Stimulated activated naive CD8-positive, alpha-beta T cell treated with anti-CD3 and anti-CD28 coated beads, Interleukin-15, Interleukin-2, amounts not matched to agents 100 ng/mL and 50 ng/mL, for 24 hours (primary cell): ENCODE data around the gene FLVCR1.
"Not testable (repeated sequence)": the region's sequence is repeated elsewhere in the genome, so short reads cannot be mapped to it uniquely, and the experiment has no call there.

Experiments used
- H3K27ac Mint-ChIP-seq: one replicate; pipeline ENCODE4 v1.8.0; 2021; ENCODE audit warnings: mild to moderate bottlenecking, mixed read lengths
- H3K27me3 Mint-ChIP-seq: one replicate; pipeline ENCODE4 v1.8.0; 2021; ENCODE audit warnings: mixed read lengths
- H3K36me3 Mint-ChIP-seq: one replicate; pipeline ENCODE4 v1.8.0; 2021; ENCODE audit warnings: low read depth, mixed read lengths
- H3K4me1 Mint-ChIP-seq: one replicate; pipeline ENCODE4 v1.8.0; 2021; ENCODE audit warnings: low read depth, mixed read lengths
- H3K4me3 Mint-ChIP-seq: one replicate; pipeline ENCODE4 v1.8.0; 2021; ENCODE audit warnings: mild to moderate bottlenecking, mixed read lengths
- H3K9me3 Mint-ChIP-seq: one replicate; pipeline ENCODE4 v1.8.0; 2021; ENCODE audit warnings: mixed read lengths

The FLVCR1 gene

DNA sequence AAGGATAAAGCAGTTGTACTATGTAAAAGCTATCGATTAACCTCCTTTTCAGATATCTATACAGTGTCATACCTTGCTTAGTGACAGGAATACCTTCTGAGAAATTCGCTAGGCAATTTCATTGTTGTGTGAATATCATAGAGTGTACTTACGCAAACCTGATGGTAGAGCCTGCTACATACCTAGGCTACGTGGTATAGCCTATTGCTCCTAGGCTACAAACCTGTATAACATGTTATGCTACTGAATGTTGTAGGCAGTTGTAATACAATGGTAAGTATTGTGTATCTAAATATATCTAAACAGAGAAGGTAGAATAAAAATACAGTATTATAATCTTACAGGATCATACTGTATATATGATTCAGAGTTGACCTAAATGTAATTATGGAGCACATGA, 26.5 kb downstream of the FLVCR1 start:
- Mint-ChIP-seq H3K4me3 (no peak overlapping the region), H3K36me3 (peaks cover 46% of the 10 kb centered on the region), H3K9me3 (no peaks in the 10 kb centered on the region), H3K27ac (no peak overlapping the region), H3K4me1 (no peaks in the 10 kb centered on the region), H3K27me3 (no peaks in the 10 kb centered on the region)

DNA sequence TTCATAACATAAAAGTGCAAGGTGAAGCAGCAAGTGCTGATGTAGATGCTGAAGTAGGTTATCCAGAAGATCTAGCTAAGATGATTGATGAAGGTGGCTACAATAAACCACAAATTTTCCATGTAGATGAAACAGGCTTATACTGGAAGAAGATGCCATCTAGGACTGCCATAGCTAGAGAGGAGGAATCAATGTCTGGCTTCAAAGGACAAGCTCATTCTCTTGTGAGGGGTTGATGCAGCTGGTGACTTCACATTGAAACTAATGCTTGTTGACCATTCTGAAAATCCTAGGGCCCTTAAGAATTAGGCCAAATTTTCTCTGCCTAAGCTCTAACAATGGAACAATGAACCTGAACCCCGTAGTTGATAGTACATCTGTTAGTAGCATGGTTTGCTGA, 34.0 kb downstream of the FLVCR1 start:
- H3K27me3 Mint-ChIP-seq, result no peaks in the 10 kb centered on the region
- peaks cover 82% of the 10 kb centered on the region for H3K36me3 Mint-ChIP-seq

GRCh38 chr1:212899845-212900244, 41.8 kb downstream of the FLVCR1 start:
- no peaks in the 10 kb centered on the region for H3K27me3 Mint-ChIP-seq
- no peak overlapping the region for H3K27ac Mint-ChIP-seq
- H3K9me3 Mint-ChIP-seq, result peaks cover 19% of the 10 kb centered on the region
- no peaks in the 10 kb centered on the region for H3K4me1 Mint-ChIP-seq
- no peak overlapping the region for H3K4me3 Mint-ChIP-seq
- peaks cover 57% of the 10 kb centered on the region for H3K36me3 Mint-ChIP-seq

More for the DNA sequence above, 34.0 kb downstream of the FLVCR1 start:
- H3K9me3 Mint-ChIP-seq, result no peaks in the 10 kb centered on the region
- no peak overlapping the region for H3K4me3 Mint-ChIP-seq
- no peak overlapping the region for H3K27ac Mint-ChIP-seq
- no peaks in the 10 kb centered on the region for H3K4me1 Mint-ChIP-seq

DNA sequence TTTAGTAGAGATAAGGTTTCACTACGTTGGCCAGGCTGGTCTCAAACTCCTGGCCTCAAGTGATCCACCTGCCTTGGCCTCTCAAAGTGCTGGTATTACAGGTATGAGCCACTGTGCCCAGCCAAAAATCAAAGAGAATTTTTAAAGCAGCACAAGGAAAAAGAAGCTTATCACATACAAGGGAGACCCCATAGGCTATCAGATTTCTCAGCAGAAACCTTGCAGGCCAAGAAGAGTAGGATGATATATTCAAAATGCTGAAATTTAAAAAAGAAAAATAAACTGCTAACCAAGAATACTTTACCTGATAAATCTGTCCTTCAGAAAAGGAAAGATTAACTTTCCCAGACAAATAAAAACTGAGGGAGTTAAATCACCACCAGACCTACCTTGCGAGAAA, 43.2 kb downstream of the FLVCR1 start:
- no peaks in the 10 kb centered on the region for H3K27me3 Mint-ChIP-seq
- H3K4me3 Mint-ChIP-seq, result no peak overlapping the region
- no peak overlapping the region for H3K27ac Mint-ChIP-seq
- H3K9me3 Mint-ChIP-seq, result peaks cover 19% of the 10 kb centered on the region
- H3K4me1 Mint-ChIP-seq, result no peaks in the 10 kb centered on the region
- peaks cover 42% of the 10 kb centered on the region for H3K36me3 Mint-ChIP-seq

GRCh38 chr1:212902054-212902453, 44.0 kb downstream of the FLVCR1 start:
- H3K27ac Mint-ChIP-seq, result no peak overlapping the region
- no peaks in the 10 kb centered on the region for H3K4me1 Mint-ChIP-seq
- H3K4me3 Mint-ChIP-seq, result no peak overlapping the region
- peaks cover 19% of the 10 kb centered on the region for H3K9me3 Mint-ChIP-seq
- no peaks in the 10 kb centered on the region for H3K27me3 Mint-ChIP-seq
- peaks cover 39% of the 10 kb centered on the region for H3K36me3 Mint-ChIP-seq

GRCh38 chr1:212903664-212904063, 45.6 kb downstream of the FLVCR1 start:
- H3K27ac Mint-ChIP-seq, result no peak overlapping the region
- H3K36me3 Mint-ChIP-seq, result peaks cover 25% of the 10 kb centered on the region
- H3K9me3 Mint-ChIP-seq, result peaks cover 19% of the 10 kb centered on the region
- no peaks in the 10 kb centered on the region for H3K4me1 Mint-ChIP-seq
- no peaks in the 10 kb centered on the region for H3K27me3 Mint-ChIP-seq
- no peak overlapping the region for H3K4me3 Mint-ChIP-seq

DNA sequence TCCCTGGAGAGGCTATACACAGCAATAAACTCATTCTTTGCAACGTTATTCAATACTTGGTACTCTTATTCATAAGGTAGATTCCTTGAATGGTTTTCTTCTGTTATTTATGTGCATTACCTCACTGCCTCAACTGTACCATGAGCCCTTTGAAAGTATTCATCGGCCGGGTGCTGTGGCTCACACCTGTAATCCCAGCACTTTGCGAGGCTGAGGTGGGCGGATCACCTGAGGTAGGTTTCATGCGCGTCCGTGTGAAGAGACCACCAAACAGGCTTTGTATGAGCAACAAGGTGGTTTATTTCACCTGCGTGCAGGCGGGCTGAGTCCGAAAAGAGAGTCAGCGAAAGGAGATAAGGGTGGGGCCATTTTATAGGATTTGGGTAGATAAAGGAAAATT, 50.0 kb downstream of the FLVCR1 start:
- H3K27me3 Mint-ChIP-seq, H3K4me3 Mint-ChIP-seq, H3K9me3 Mint-ChIP-seq, H3K4me1 Mint-ChIP-seq, H3K27ac Mint-ChIP-seq, H3K36me3 Mint-ChIP-seq: not testable (repeated sequence)

- Mint-ChIP-seq H3K36me3 (no peaks in the 10 kb centered on the region), H3K27ac (no peak overlapping the region), H3K9me3 (no peaks in the 10 kb centered on the region), H3K4me3 (no peak overlapping the region), H3K4me1 (no peaks in the 10 kb centered on the region), H3K27me3 (no peaks in the 10 kb centered on the region)
Observed at GRCh38 chr1:212908971-212909370, 50.9 kb downstream of the FLVCR1 start.

- Mint-ChIP-seq H3K4me1 (no peaks in the 10 kb centered on the region), H3K36me3 (no peaks in the 10 kb centered on the region), H3K27ac (no peak overlapping the region), H3K27me3 (no peaks in the 10 kb centered on the region), H3K9me3 (no peaks in the 10 kb centered on the region), H3K4me3 (no peak overlapping the region)
Observed at GRCh38 chr1:212909652-212910063, 51.6 kb downstream of the FLVCR1 start.

- H3K9me3 Mint-ChIP-seq, H3K27ac Mint-ChIP-seq, H3K4me1 Mint-ChIP-seq, H3K27me3 Mint-ChIP-seq, H3K36me3 Mint-ChIP-seq, H3K4me3 Mint-ChIP-seq: not testable (repeated sequence)
Observed at GRCh38 chr1:212910213-212910612, 52.1 kb downstream of the FLVCR1 start.

DNA sequence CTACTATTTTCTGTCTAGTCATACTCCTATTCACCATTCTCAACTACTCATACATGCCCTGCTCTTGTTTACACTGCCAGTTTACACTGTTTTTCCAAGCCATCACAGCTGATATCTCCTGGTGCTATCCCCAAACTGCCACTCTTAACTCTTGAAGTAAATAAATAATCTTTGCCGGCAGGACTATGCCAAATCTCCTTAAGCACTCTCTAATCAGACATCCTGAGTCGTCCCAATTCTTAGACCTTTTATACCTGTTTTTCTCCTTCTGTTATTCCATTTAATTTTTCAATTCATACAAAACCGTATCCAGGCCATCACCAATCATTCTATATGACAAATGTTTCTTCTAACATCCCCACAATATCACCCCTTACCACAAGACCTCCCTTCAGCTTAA, 55.6 kb downstream of the FLVCR1 start:
- H3K4me3 Mint-ChIP-seq, H3K9me3 Mint-ChIP-seq, H3K36me3 Mint-ChIP-seq, H3K27ac Mint-ChIP-seq, H3K4me1 Mint-ChIP-seq: not testable (repeated sequence)
- peaks cover 20% of the 10 kb centered on the region for H3K27me3 Mint-ChIP-seq

DNA sequence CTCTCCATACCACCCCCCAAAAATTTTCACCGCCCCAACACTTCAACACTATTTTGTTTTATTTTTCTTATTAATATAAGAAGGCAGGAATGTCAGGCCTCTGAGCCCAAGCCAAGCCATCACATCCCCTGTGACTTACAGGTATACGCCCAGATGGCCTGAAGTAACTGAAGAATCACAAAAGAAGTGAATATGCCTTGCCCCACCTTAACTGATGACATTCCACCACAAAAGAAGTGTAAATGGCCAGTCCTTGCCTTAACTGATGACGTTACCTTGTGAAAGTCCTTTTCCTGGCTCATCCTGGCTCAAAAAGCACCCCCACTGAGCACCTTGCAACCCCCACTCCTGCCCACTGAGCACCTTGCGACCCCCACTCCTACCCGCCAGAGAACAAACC, 56.0 kb downstream of the FLVCR1 start:
- H3K27me3 Mint-ChIP-seq, result peaks cover 20% of the 10 kb centered on the region
- not testable (repeated sequence) for H3K36me3 Mint-ChIP-seq, H3K27ac Mint-ChIP-seq, H3K9me3 Mint-ChIP-seq, H3K4me1 Mint-ChIP-seq, H3K4me3 Mint-ChIP-seq

- Mint-ChIP-seq H3K27me3 (peaks cover 20% of the 10 kb centered on the region), H3K4me3 (no peak overlapping the region), H3K36me3 (no peaks in the 10 kb centered on the region), H3K27ac (no peak overlapping the region), H3K9me3 (no peaks in the 10 kb centered on the region), H3K4me1 (peaks cover 8% of the 10 kb centered on the region)
Observed at GRCh38 chr1:212914789-212915188, 56.7 kb downstream of the FLVCR1 start.

- Mint-ChIP-seq H3K4me1 (peaks cover 8% of the 10 kb centered on the region), H3K4me3 (no peak overlapping the region), H3K27me3 (peaks cover 22% of the 10 kb centered on the region), H3K27ac (no peak overlapping the region), H3K9me3 (no peaks in the 10 kb centered on the region), H3K36me3 (no peaks in the 10 kb centered on the region)
Observed at GRCh38 chr1:212915245-212916091, 57.4 kb downstream of the FLVCR1 start.

DNA sequence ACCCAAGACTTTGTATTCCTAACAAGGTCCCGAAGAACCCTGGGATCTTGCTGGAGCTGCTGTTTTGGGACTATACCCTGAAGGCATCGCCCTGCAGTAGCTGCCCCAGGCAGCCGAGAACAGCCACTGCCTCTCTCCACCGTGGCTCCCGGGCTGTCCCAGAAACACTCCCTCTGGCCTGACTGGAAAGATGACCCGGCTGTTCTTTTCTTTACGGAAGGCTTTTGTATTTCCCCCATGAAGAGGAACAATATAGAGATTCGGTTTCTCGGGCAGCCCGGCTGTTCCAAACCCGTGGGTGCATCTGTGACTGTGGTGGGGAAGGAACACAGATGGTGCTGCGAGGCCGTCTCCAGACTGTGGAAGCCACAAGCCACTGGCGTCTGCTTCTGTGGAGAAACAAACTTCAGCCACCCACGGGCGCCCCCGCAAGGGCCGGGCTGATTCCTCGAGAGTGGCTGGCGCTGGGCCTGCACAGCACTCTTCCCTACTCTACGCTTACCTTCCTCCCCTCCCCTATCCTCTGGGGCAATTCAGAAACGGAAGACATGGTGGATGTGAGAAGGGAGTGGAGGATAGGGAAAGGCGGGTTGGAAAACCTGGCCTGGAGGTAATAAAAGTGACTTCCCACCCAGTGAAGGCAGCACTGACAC, 58.5 kb downstream of the FLVCR1 start:
- H3K36me3 Mint-ChIP-seq, result no peaks in the 10 kb centered on the region
- H3K27ac Mint-ChIP-seq, result no peak overlapping the region
- peaks cover 8% of the 10 kb centered on the region for H3K4me1 Mint-ChIP-seq
- H3K4me3 Mint-ChIP-seq, result no peak overlapping the region
- H3K9me3 Mint-ChIP-seq, result no peaks in the 10 kb centered on the region
- peaks cover 26% of the 10 kb centered on the region for H3K27me3 Mint-ChIP-seq

- peaks cover 26% of the 10 kb centered on the region for H3K27me3 Mint-ChIP-seq
- no peak overlapping the region for H3K27ac Mint-ChIP-seq
- no peaks in the 10 kb centered on the region for H3K9me3 Mint-ChIP-seq
- no peak overlapping the region for H3K4me3 Mint-ChIP-seq
- no peaks in the 10 kb centered on the region for H3K36me3 Mint-ChIP-seq
- H3K4me1 Mint-ChIP-seq, result peaks cover 8% of the 10 kb centered on the region
Observed at GRCh38 chr1:212917134-212917485, 59.0 kb downstream of the FLVCR1 start.
